Subcutaneous abdominal adipose tissue (tissue), 5 donors: Measurements from ENCODE around the gene GPATCH1.
"Not testable (repeated sequence)": the region's sequence is repeated elsewhere in the genome, so short reads cannot be mapped to it uniquely, and the experiment has no call there.

Source experiments
- H3K27ac ChIP-seq: one replicate; pipeline ENCODE4 v1.7.0; 2013; ENCODE audit warnings: low read depth, mild to moderate bottlenecking, inconsistent platforms, low read length, moderate library complexity
- H3K27me3 ChIP-seq, 5 donors: one replicate each; pipeline ENCODE4 v1.7.0; 2013; ENCODE audit warnings: low read length in 5 of 5, inconsistent platforms in 1 of 5; ENCODE audit not compliant: control insufficient read depth in 5 of 5, insufficient read depth in 4 of 5
- H3K36me3 ChIP-seq, 5 donors: one replicate each; pipeline ENCODE4 v1.7.0; 2013; ENCODE audit warnings: low read length in 5 of 5; ENCODE audit not compliant: control insufficient read depth in 5 of 5, insufficient read depth in 5 of 5
- H3K4me1 ChIP-seq, 5 donors: one replicate each; pipeline ENCODE4 v1.7.0; 2013; ENCODE audit warnings: low read length in 5 of 5, mild to moderate bottlenecking in 3 of 5, moderate library complexity in 1 of 5; ENCODE audit not compliant: control insufficient read depth in 5 of 5, insufficient read depth in 5 of 5
- H3K4me3 ChIP-seq, 5 donors: one replicate each; pipeline ENCODE4 v1.7.0; 2013; ENCODE audit warnings: low read length in 5 of 5, low read depth in 1 of 5
- H3K9ac ChIP-seq, 5 donors: one replicate each; pipeline ENCODE4 v1.7.0; 2013; ENCODE audit warnings: low read length in 5 of 5, mild to moderate bottlenecking in 4 of 5, moderate library complexity in 3 of 5
- H3K9me3 ChIP-seq, 5 donors: one replicate each; pipeline ENCODE4 v1.7.0; 2013; ENCODE audit warnings: low read length in 5 of 5; ENCODE audit not compliant: control insufficient read depth in 5 of 5
- donor health status: healthy.
- donor health status: healthy.
- donor health status: healthy.
- donor health status: healthy.
- donor health status: healthy.

GPATCH1 gene

DNA sequence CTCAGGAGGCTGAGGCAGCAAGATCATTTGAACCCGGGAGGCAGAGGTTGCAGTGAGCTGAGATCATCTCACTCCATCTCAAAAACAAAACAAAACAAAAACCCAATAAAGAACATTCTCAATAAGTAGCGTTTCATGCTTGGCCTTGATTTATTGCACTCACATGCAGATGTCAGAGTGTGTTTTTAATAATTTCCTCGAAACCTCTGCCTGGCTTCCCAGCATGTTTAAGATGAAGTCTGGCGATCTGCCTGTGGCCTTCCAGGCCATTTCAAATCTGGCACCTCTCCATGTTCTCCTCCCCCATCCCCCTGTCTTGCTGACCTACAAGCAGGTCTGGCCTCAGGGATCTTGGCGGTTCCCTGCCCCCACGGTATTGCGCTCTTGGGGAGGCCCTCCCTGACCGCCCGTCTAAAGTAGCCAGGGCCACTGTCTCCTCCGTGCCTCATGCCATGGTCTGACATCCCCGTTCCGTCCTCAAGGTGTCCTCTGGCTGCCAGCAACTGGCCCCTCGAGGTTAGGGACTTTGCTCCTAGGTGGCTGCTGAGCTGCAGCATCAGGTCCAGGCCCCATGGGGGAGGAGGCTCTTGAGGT, 52.6 kb downstream of the GPATCH1 start:
- Histone ChIP-seq H3K9me3 (no peaks in the 10 kb centered on the region), H3K36me3 (peaks cover 0 to 34% (median 19%) of the 10 kb centered on the region in 5 donors), H3K4me1 (no peaks in the 10 kb centered on the region), H3K27ac (no peak overlapping the region), H3K9ac (no peak overlapping the region), H3K4me3 (no peak overlapping the region), H3K27me3 (peaks cover 0 to 10% (median 6%) of the 10 kb centered on the region in 5 donors)

DNA sequence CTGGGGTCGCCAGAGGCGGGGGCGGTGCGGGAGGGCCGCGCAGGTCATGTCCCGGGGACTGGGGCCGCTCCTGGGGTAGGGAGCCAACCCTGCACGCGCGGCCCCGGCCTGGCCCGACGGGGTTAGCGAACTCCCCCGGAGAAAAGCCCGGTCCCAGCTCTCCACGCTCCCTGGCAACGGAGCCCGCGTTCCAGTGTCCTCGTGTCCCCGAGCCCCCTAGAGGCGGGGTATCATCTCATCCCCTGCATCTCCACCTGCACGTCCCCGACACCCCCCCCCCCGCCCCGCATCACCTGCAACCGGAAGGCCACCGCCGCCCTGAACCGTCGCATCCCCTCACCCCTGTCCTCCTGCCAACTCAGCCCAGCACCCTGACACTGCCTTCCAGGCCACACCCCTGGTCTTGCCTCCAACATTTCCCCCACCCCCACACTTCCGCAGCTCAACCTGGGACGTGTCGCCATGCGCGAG, 53.6 kb downstream of the GPATCH1 start:
- H3K27ac ChIP-seq, result no peak overlapping the region
- no peak overlapping the region for H3K4me3 ChIP-seq
- H3K9ac ChIP-seq, result no peak overlapping the region
- peaks cover 4 to 10% (median 6%) of the 10 kb centered on the region in 5 donors for H3K27me3 ChIP-seq
- H3K36me3 ChIP-seq, result peaks cover 0 to 24% (median 11%) of the 10 kb centered on the region in 5 donors
- H3K4me1 ChIP-seq, result no peaks in the 10 kb centered on the region
- H3K9me3 ChIP-seq, result no peaks in the 10 kb centered on the region

DNA sequence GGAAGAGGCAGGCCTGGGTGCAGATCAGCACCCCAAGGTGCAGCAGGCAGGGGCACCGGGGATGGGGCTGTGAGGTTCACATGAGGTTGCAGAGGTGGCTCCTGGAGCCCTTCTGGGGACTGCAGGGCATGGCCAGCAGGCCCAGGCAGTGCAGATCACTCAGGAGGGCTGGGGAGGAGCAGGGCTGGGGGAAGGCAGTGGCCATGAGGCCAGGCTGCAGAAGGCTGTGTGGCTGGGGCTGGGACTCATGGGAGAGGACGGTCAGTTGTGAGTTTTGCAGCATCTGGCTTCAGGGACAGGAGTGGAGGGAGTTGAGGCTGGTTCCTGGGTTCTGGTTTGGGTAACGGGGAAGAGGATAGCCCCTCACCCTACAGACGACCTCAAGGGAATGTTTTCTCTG, 58.2 kb downstream of the GPATCH1 start:
- Histone ChIP-seq H3K9ac (no peak overlapping the region), H3K27me3 (peaks cover 4 to 12% (median 9%) of the 10 kb centered on the region in 5 donors), H3K9me3 (no peaks in the 10 kb centered on the region), H3K4me1 (peaks cover 0 to 5% (median 0%) of the 10 kb centered on the region in 5 donors), H3K27ac (no peak overlapping the region), H3K36me3 (no peaks in the 10 kb centered on the region), H3K4me3 (no peak overlapping the region)

DNA sequence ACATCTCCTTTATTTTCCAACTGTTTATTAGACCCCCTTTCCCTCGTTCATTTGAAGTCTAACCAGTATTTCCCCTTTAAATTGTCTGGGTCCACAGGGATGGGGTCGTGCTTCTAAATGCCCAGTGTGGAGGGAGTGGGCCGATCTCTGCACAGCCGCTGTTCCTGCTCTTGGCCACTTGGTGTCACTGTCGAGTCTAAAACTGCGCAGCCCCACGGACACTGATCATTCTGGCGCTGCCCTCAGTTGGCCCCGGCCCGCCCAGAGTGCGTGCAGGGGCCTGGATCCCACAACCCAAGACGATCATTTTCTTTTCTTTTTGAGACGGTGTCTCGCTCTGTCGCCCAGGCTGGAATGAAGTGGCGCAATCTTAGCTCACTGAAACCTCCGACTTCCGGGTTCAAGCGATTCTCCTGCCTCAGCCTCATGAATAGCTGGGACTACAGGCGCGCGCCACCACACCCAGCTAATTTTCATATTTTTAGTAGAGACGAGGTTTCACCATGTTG, 63.0 kb downstream of the GPATCH1 start:
- Histone ChIP-seq H3K27me3 (peaks cover 0 to 9% (median 5%) of the 10 kb centered on the region in 5 donors), H3K4me1 (peaks cover 0 to 6% (median 0%) of the 10 kb centered on the region in 5 donors), H3K4me3 (peak overlapping the region in 3 of 5 donors; percentile 31 to 40 (median 33)), H3K9me3 (no peaks in the 10 kb centered on the region), H3K9ac (peak overlapping the region in 1 of 5 donors; percentile 30), H3K27ac (no peak overlapping the region), H3K36me3 (no peaks in the 10 kb centered on the region)

DNA sequence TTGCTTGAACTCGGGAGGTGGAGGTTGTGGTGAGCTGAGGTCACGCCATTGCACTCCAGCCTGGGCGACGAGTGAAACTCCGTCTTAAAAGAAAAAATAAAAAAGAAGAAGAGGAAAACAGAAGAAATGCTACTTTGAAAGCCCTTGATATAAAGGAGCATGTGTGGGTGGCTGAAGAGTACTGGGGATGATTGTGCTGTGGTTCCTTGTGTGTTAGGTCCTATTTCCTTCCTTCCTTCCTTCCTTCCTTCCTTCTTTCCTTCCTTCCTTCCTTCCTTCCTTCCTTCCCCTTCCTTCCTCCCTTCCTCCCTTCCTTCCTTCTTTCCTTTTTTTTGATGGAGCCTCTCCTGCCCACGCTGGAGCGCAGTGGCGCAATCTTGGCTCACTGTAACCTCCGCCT, 65.2 kb downstream of the GPATCH1 start:
- Histone ChIP-seq H3K9ac (no peak overlapping the region), H3K4me1 (peaks cover 0 to 6% (median 0%) of the 10 kb centered on the region in 5 donors), H3K4me3 (no peak overlapping the region), H3K27me3 (peaks cover 0 to 5% (median 5%) of the 10 kb centered on the region in 5 donors), H3K9me3 (no peaks in the 10 kb centered on the region), H3K36me3 (no peaks in the 10 kb centered on the region), H3K27ac (no peak overlapping the region)

DNA sequence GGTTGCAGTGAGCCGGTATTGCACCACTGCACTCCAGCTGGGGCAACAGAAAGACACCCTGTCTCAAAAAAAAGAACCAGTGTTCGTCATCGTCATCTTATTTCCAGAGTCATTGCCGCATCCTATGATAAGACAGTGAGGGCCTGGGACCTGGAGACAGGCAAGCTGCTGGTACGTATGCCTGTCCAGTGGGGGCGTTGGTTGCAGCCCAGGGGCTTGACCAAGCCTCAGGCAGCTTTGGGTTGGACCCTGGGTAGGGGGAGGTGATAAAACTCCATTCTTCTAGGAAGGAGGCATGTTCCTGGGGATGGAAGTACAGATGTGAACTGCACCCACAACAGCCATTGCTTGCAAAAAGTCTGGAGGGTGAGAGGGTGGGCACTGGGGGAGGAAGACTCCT, 66.6 kb downstream of the GPATCH1 start:
- Histone ChIP-seq H3K4me3 (no peak overlapping the region), H3K27me3 (no peaks in the 10 kb centered on the region), H3K9me3 (no peaks in the 10 kb centered on the region)

DNA sequence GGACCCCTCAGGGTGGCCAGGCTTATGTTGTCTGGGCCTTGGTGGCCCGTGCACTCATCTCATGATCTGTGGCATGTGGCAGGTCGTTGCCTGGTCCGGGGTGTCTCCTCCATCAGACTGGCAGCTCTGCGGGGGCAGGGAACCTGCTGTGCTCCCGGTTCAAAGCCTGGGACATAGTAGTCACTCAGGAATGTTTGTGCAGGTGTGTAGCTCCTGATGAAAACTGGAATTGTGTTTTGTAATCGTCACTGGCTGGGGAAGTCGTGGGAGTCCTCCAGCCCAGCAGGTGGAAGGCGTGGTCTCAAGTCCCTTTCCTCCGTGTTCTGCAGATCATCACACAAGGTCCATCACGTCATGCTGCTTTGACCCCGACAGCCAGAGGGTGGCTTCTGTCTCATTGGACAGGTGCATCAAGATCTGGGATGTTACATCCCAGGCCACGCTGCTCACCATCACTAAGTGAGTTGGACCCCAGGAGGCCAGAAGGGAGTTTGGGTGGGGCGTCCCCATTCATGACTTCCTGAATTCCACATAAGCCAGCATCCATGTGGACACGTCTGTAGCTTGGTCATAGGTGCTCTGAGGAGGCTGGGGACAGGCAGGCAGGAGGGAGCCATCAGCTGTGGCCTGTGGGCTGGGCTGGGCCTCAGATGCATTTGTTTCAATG, 70.0 kb downstream of the GPATCH1 start:
- H3K27me3 ChIP-seq, result no peaks in the 10 kb centered on the region
- no peak overlapping the region for H3K9ac ChIP-seq
- H3K36me3 ChIP-seq, result no peaks in the 10 kb centered on the region
- no peaks in the 10 kb centered on the region for H3K4me1 ChIP-seq
- no peaks in the 10 kb centered on the region for H3K9me3 ChIP-seq
- no peak overlapping the region for H3K4me3 ChIP-seq
- no peak overlapping the region for H3K27ac ChIP-seq

More for the DNA sequence above, 66.6 kb downstream of the GPATCH1 start:
- H3K9ac ChIP-seq, result no peak overlapping the region
- H3K36me3 ChIP-seq, result no peaks in the 10 kb centered on the region
- no peak overlapping the region for H3K27ac ChIP-seq
- H3K4me1 ChIP-seq, result peaks cover 0 to 6% (median 0%) of the 10 kb centered on the region in 5 donors

DNA sequence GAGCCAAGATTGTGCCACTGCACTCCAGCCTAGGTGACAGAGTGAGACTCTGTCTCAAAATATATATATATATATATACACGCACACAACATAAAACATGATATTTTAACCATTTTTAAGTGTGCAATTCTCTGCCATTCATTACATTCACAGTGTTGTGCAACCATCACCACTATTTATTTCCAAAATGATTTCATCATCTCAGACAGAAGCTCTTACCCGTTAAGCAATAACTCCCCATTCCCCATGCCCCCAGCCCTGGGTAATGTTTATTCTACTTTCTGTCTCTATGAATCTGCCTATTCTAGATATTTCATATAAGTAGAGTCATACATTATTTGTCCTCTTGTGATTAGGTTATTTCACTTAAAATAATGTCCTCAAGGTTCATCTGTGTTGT, 71.2 kb downstream of the GPATCH1 start:
- peaks cover 0 to 3% (median 0%) of the 10 kb centered on the region in 5 donors for H3K4me1 ChIP-seq
- no peak overlapping the region for H3K27ac ChIP-seq
- no peak overlapping the region for H3K4me3 ChIP-seq
- H3K36me3 ChIP-seq, result no peaks in the 10 kb centered on the region
- H3K9ac ChIP-seq, result no peak overlapping the region
- no peaks in the 10 kb centered on the region for H3K27me3 ChIP-seq
- H3K9me3 ChIP-seq, result no peaks in the 10 kb centered on the region

DNA sequence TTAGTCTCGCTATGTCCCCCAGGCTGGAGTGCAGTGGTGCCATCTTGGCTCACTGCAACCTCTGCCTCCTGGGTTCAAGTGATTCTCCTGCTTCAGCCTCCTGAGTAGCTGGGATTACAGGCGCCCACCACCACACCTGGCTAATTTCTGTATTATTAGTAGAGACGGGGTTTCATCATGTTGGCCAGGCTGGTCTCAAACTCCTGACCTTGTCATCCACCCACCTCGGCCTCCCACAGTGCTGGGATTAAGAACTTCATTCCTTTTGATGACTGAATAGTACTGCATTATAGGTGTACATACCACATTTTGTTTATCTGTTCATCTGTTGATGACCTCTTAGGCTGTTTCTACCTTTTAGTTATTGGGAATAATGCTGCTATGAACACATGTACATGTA, 71.6 kb downstream of the GPATCH1 start:
- not testable (repeated sequence) for H3K36me3 ChIP-seq, H3K4me1 ChIP-seq, H3K27ac ChIP-seq, H3K27me3 ChIP-seq, H3K9ac ChIP-seq, H3K9me3 ChIP-seq, H3K4me3 ChIP-seq

DNA sequence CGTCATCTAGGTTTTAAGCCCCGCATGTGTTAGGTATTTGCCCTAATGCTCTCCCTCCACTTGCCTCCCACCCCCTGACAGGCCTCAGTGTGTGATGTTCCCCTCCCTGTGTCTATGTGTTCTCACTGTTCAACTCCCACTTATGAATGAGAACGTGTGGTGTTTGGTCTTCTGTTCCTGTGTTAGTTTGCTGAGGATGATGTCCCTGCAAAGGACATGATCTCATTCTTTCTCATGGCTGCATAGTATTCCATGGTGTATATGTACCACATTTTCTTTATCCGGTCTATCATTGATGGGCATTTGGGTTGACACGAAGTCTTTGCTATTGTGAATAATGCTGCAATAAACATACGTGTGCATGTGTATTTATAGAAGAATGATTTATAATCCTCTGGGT, 73.3 kb downstream of the GPATCH1 start:
- H3K27ac ChIP-seq, H3K9me3 ChIP-seq, H3K4me1 ChIP-seq, H3K4me3 ChIP-seq, H3K36me3 ChIP-seq, H3K9ac ChIP-seq, H3K27me3 ChIP-seq: not testable (repeated sequence)
